Glutamatergic neuron (in vitro differentiated cells): ENCODE data around the gene TMEM164. TPM values are rescaled to one million over a fixed set of nuclear protein-coding genes. Genes with fewer than 3 reads are reported as not detected.
A peak's percentile ranks its signal among the peaks of the same experiment; 100 is the strongest.

Experiments
- DNase-seq: peaks from one replicate; pipeline ENCODE4 v3.0.0; 2022
- H3K27ac Mint-ChIP-seq: one replicate; pipeline ENCODE4 v1.8.0; 2020; ENCODE audit warnings: mild to moderate bottlenecking, mixed read lengths, inconsistent platforms; ENCODE audit not compliant: unreplicated experiment
- H3K27me3 Mint-ChIP-seq: one replicate; pipeline ENCODE4 v1.8.0; 2020; ENCODE audit warnings: mild to moderate bottlenecking, moderate library complexity, mixed read lengths, inconsistent platforms; ENCODE audit not compliant: unreplicated experiment
- H3K36me3 Mint-ChIP-seq: one replicate; pipeline ENCODE4 v1.8.0; 2020; ENCODE audit warnings: mild to moderate bottlenecking, mixed read lengths, inconsistent platforms; ENCODE audit not compliant: unreplicated experiment
- H3K4me1 Mint-ChIP-seq: one replicate; pipeline ENCODE4 v1.8.0; 2020; ENCODE audit warnings: mild to moderate bottlenecking, low read depth, mixed read lengths, inconsistent platforms; ENCODE audit not compliant: unreplicated experiment
- H3K4me3 Mint-ChIP-seq: one replicate; pipeline ENCODE4 v1.8.0; 2020; ENCODE audit warnings: mild to moderate bottlenecking, mixed read lengths, inconsistent platforms; ENCODE audit not compliant: unreplicated experiment
- H3K9me3 Mint-ChIP-seq: one replicate; pipeline ENCODE4 v1.8.0; 2020; ENCODE audit warnings: mild to moderate bottlenecking, moderate library complexity, mixed read lengths, inconsistent platforms; ENCODE audit not compliant: unreplicated experiment
- CTCF ChIP-seq: fragments of 200-600 bp; sonication (generic); IDR thresholded peaks from one replicate; pipeline ENCODE4 v1.5.0; 2021; ENCODE audit not compliant: partially characterized antibody, unreplicated experiment
- total RNA-seq: library from RNA; stranded (reverse); fragmentation: NEBNext Ultra II Directional; extraction: Animal tissue kit (Norgen Biotek cat#: 25700); gene quantifications from one replicate; pipeline ENCODE4 v1.2.1, GENCODE V29; 2021; ENCODE audit not compliant: unreplicated experiment

Gene TMEM164
- total RNA-seq, 1 donor from 2014 or later, result 56.6 TPM

GRCh38 chrX:110051559-110051958, 48.6 kb downstream of the TMEM164 start:
- DNase-seq, result no peak
- H3K27ac Mint-ChIP-seq, result no peak overlapping the region

DNA sequence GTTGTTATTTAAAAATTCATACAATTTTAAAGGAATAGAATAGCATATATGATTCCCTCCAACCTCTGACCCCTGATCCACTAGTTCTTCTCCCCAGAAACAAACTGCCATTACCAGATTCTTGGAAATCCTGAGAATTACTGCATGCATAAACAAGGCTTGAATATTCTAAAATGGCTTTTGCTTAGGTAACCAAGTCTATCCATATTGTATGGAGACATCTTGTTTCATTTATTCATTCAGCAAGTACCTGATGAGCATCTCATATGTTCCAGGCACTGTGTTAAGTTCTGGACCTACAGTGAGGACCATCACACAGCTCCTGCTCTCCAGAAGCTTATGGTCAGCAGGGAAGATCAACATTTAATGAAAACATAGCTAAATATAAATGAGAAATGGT, 49.4 kb downstream of the TMEM164 start:
- Mint-ChIP-seq H3K27ac (no peak overlapping the region), H3K27me3 (peaks cover 2% of the 10 kb centered on the region), H3K9me3 (no peaks in the 10 kb centered on the region), H3K4me3 (no peak overlapping the region), H3K4me1 (peaks cover 29% of the 10 kb centered on the region), H3K36me3 (no peaks in the 10 kb centered on the region)
- DNase-seq, result no peak
- no peak for TF ChIP-seq CTCF

More at GRCh38 chrX:110051559-110051958, 48.6 kb downstream of the TMEM164 start:
- H3K4me3 Mint-ChIP-seq, result no peak overlapping the region
- H3K4me1 Mint-ChIP-seq, result peaks cover 26% of the 10 kb centered on the region
- H3K9me3 Mint-ChIP-seq, result no peaks in the 10 kb centered on the region
- H3K27me3 Mint-ChIP-seq, result peaks cover 2% of the 10 kb centered on the region
- no peak for TF ChIP-seq CTCF
- no peaks in the 10 kb centered on the region for H3K36me3 Mint-ChIP-seq

DNA sequence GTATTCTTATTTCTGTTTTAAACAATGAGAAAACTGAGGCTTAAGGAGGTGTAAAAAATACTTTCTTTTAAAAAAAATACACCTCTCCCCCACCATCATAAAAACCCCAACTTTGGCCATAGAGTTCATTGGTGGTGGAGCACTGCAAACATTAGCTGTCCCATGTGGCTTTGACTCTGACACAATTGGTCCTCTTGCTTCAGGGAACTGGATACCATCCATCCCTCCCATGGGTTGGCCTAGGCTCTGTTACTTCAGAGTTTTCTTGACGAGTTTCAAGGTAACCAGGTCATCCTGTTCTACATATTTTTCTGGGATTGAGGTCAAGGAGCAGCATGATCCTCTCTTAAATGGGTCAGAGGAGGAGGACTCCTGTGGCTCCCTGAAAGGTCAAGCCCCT, 50.5 kb downstream of the TMEM164 start:
- Mint-ChIP-seq H3K36me3 (no peaks in the 10 kb centered on the region), H3K27ac (no peak overlapping the region), H3K4me3 (no peak overlapping the region), H3K4me1 (peaks cover 28% of the 10 kb centered on the region), H3K27me3 (peaks cover 2% of the 10 kb centered on the region), H3K9me3 (no peaks in the 10 kb centered on the region)
- DNase-seq, result no peak
- no peak for TF ChIP-seq CTCF

GRCh38 chrX:110055616-110056015, 52.7 kb downstream of the TMEM164 start:
- no peak for DNase-seq
- no peaks in the 10 kb centered on the region for H3K27me3 Mint-ChIP-seq

GRCh38 chrX:110056419-110056818, 53.5 kb downstream of the TMEM164 start:
- no peak for DNase-seq
- Mint-ChIP-seq H3K27me3 (no peaks in the 10 kb centered on the region), H3K4me3 (no peak overlapping the region), H3K36me3 (no peaks in the 10 kb centered on the region), H3K27ac (peak overlapping the region; percentile 91), H3K9me3 (peaks cover 2% of the 10 kb centered on the region), H3K4me1 (peaks cover 23% of the 10 kb centered on the region)
- no peak for TF ChIP-seq CTCF

More at GRCh38 chrX:110055616-110056015, 52.7 kb downstream of the TMEM164 start:
- H3K4me3 Mint-ChIP-seq, result peak overlapping the region; percentile 12
- H3K4me1 Mint-ChIP-seq, result peaks cover 22% of the 10 kb centered on the region
- H3K9me3 Mint-ChIP-seq, result peaks cover 2% of the 10 kb centered on the region
- peak overlapping the region; percentile 91 for H3K27ac Mint-ChIP-seq
- no peaks in the 10 kb centered on the region for H3K36me3 Mint-ChIP-seq
- TF ChIP-seq CTCF, result no peak
